Body of pancreas (tissue), 4 donors: Measurements from ENCODE around the gene GATA3. TPM values are rescaled to one million over a fixed set of nuclear protein-coding genes. Genes with fewer than 3 reads are reported as not detected.

Source experiments
- ATAC-seq: fragments of 150-250 bp; one replicate; pipeline ENCODE4 v1.9.1; 2016
- DNase-seq, 4 donors: peaks; one replicate each; pipeline ENCODE4 v3.0.0-alpha.2; 2019
- H3K27ac ChIP-seq, 4 donors: fragments of 200-600 bp; sonication (generic); 1 replicate in 3 of 4; 2 replicates in 1 of 4; pipeline versions ENCODE4 v1.5.1 to v1.6.1; 2016 to 2019; ENCODE audit warnings: mild to moderate bottlenecking in 1 of 4, mixed read lengths in 1 of 4, moderate library complexity in 1 of 4
- H3K27me3 ChIP-seq, 2 donors: fragments of 200-600 bp; sonication (generic); one replicate each; pipeline ENCODE4 v1.6.0; 2016; ENCODE audit warnings: mild to moderate bottlenecking in 1 of 2
- H3K36me3 ChIP-seq, 2 donors: fragments of 200-600 bp; sonication (generic); replicated peaks in 1 of 2; 2 replicates each; pipeline ENCODE4 v1.5.1; 2016; ENCODE audit warnings: low read depth in 2 of 2; ENCODE audit not compliant: insufficient read depth in 1 of 2
- H3K4me1 ChIP-seq: fragments of 200-600 bp; sonication (generic); one replicate; pipeline ENCODE4 v1.6.0; 2016
- H3K4me3 ChIP-seq, 2 donors: fragments of 200-600 bp; sonication (generic); 1 replicate in 1 of 2; 2 replicates in 1 of 2; pipeline ENCODE4 v1.5.1; 2016 to 2019
- H3K9me3 ChIP-seq, 3 donors: fragments of 200-600 bp; sonication (generic); 1 replicate in 2 of 3; 2 replicates in 1 of 3; pipeline ENCODE4 v1.5.1; 2016
- POLR2A ChIP-seq, 3 donors: fragments of 450-650 bp; IDR thresholded peaks; one replicate each; pipeline ENCODE4 v1.6.1; 2016; ENCODE audit warnings: antibody characterized with exemption in 3 of 3, mild to moderate bottlenecking in 2 of 3
- WGBS, 2 donors: methylation state at CpG; one replicate each; pipeline ENCODE4 v1.1.5; 2017; 5-methylcytosine and 5-hydroxymethylcytosine counted together
- intact Hi-C: fragments of 100-400 bp; cut with DNase I; formaldehyde crosslinking; loops from one replicate; pipeline ENCODE4 v1.15.1; 2023
- total RNA-seq, 2 donors: library from RNA; depleted of rRNA; stranded (reverse); fragments of >200 nt; gene quantifications; one replicate each; pipeline ENCODE4 v1.1.0, GENCODE V29; 2016
- TF ChIP-seq, protein P1 (sequence below), 7 experiments: fragments of 450-650 bp in 4 of 7; fragments of 200-600 bp in 3 of 7; sonication (generic) in 3 of 7; IDR thresholded peaks; one replicate each; pipeline ENCODE4 v1.5.1; 2016 to 2019; ENCODE audit warnings: antibody characterized with exemption in 7 of 7

The GATA3 gene
- total RNA-seq, 2 donors from 2014 or later: 0.26 to 0.66 TPM

DNA sequence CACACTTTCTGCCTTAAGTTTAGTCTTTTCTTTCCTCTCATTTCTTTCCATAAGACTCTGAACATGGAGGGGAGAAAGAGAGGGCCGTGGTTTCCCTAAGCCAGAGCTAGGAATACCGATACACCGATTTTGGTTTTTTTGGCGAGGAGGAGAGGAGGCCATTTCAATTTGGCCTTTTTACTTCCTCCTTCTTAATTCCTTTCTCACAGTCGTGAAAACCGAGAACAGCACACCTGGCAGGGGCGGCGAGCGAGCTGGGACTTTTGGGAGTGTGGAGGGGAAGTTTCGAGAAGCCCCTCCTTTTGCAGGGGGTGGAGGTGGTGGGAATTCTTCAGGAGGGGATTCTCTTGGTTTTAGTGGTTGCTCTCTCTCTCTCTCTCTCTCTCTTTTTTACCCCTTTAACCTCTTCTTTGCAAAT lies 6.2 kb downstream of the GATA3 start:
- Histone ChIP-seq H3K4me3 (no peak overlapping the region), H3K4me1 (peaks cover 2% of the 10 kb centered on the region), H3K36me3 (no peaks in the 10 kb centered on the region), H3K9me3 (no peaks in the 10 kb centered on the region), H3K27me3 (peaks cover 0 to 20% of the 10 kb centered on the region in 2 donors), H3K27ac (no peak overlapping the region)
- ATAC-seq: no peak
- intact Hi-C loops: no loop called here
- 32 to 50% methylated on average over 10 of the region's 10 CpGs for WGBS, 2 donors
- no peak for DNase-seq
- TF ChIP-seq, protein P1, sequence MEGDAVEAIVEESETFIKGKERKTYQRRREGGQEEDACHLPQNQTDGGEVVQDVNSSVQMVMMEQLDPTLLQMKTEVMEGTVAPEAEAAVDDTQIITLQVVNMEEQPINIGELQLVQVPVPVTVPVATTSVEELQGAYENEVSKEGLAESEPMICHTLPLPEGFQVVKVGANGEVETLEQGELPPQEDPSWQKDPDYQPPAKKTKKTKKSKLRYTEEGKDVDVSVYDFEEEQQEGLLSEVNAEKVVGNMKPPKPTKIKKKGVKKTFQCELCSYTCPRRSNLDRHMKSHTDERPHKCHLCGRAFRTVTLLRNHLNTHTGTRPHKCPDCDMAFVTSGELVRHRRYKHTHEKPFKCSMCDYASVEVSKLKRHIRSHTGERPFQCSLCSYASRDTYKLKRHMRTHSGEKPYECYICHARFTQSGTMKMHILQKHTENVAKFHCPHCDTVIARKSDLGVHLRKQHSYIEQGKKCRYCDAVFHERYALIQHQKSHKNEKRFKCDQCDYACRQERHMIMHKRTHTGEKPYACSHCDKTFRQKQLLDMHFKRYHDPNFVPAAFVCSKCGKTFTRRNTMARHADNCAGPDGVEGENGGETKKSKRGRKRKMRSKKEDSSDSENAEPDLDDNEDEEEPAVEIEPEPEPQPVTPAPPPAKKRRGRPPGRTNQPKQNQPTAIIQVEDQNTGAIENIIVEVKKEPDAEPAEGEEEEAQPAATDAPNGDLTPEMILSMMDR (IDR thresholded peaks at IDR 0.05): no peak
- TF ChIP-seq POLR2A (IDR thresholded peaks at IDR 0.05): no peak

DNA sequence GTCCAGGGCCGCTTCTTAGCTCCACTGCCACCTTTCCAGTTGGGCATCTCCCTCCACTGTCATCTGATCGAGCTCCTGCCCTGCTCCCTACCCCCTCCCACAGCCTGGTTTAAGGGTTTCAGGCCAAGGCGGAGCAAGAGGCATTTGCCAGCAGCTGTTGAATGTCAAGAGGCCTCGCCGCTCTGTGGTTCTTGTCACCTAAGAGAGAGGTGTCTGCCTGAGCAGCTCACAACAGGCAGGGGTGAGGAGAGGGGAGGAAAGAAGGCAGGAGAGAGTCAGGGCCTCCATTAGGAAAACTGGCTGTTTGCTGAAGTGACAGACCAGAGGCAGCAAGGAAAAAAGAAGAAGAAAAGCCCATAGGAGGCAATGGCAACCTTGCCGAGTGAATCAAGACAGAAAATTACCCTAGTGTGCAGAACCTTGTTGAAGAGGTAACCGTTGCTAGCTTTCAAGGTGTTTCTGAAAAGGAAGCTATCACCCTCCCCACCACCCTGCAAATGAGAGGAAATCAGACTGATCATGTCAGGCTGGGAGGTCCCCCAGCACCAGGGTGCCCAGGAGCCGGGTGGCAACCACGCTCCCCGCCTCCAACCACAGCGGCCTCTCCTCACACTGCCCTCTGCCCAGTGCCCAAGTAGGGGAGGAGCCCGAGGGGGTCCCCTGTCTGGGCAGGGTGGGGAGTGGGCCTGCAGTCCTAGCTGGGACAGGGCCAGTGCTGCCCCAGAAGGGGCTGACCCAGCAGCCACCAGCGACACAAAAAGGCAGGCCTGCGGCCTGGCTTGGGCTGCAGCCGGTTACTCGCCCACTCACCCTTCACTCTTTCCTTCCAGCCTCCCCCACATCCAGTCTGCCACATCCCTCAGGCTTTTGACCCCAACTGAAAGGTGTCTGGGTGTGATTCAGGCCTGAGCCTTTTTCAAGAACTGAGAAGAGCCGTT lies 7.1 kb downstream of the GATA3 start:
- DNase-seq: no peak
- Histone ChIP-seq H3K36me3 (no peaks in the 10 kb centered on the region), H3K27ac (no peak overlapping the region), H3K27me3 (peaks cover 0 to 18% of the 10 kb centered on the region in 2 donors), H3K9me3 (no peaks in the 10 kb centered on the region), H3K4me3 (no peak overlapping the region), H3K4me1 (no peaks in the 10 kb centered on the region)
- intact Hi-C loops: no loop called here
- TF ChIP-seq POLR2A (IDR thresholded peaks at IDR 0.05): no peak
- TF ChIP-seq, protein P1 (IDR thresholded peaks at IDR 0.05): no peak
- no peak for ATAC-seq
- WGBS, 2 donors: 73 to 75% methylated on average over 7 to 17 of the region's 17 CpGs

DNA sequence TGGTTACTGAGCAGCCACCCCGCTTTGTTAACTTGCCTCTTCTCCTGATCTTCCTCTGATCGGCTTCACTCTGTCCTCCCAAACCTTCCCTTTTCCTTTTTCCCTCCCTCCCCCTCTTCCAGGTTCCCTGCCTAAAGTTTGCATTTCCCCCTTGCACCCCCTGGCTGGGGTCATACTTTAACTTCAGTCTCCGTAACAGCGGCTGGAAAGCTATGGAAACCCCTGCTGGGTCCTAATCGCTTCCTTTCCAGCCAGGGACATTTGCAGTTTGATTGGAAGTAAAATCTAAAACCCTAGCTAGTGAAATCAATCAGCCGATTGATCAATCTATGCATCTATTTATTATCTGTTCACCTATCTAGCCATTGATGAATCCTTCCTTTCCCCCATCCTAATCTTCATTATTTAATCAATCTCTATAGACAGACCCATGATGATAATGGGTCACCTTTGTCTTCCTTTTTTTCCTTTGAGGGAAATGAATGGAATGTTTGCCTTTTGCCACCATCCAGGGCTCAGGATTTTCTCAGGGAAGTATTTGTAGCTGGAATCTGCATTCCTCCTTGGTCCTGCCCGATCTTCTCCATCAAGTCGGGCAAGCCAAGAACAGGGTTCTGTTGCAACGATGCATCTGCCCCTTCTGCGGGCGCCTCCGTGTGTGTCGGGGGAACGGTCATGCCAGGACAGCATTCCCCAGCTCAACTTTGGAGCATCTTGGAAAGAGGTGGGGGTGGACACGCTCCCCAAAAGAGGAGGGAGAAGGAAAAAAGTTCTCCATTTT lies 8.8 kb downstream of the GATA3 start:
- TF ChIP-seq POLR2A (IDR thresholded peaks at IDR 0.05): no peak
- TF ChIP-seq, protein P1 (IDR thresholded peaks at IDR 0.05): no peak
- no peak for ATAC-seq
- no peaks in the 10 kb centered on the region for H3K36me3 ChIP-seq
- no peak overlapping the region for H3K4me3 ChIP-seq
- peaks cover 0 to 18% of the 10 kb centered on the region in 2 donors for H3K27me3 ChIP-seq
- intact Hi-C loops: no loop called here
- H3K9me3 ChIP-seq: no peaks in the 10 kb centered on the region
- 36 to 38% methylated on average over 15 of the region's 15 CpGs for WGBS, 2 donors
- H3K4me1 ChIP-seq: no peaks in the 10 kb centered on the region
- no peak for DNase-seq
- H3K27ac ChIP-seq: no peak overlapping the region

DNA sequence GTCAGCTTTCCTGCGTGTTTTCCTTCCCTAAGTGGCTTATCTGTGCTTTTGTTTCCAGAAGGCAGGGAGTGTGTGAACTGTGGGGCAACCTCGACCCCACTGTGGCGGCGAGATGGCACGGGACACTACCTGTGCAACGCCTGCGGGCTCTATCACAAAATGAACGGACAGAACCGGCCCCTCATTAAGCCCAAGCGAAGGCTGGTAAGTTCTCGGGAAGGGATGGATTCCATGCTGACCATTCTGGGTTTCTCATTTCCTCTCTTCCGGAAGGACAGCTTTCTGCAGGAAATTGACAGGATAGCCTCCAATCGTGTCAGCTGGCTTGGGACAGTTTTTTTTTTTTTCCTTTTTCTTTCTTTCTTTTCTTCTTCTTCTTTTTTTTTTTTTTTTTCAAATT lies 9.4 kb downstream of the GATA3 start:
- H3K27me3 ChIP-seq: peaks cover 0 to 18% of the 10 kb centered on the region in 2 donors
- H3K4me3 ChIP-seq: no peak overlapping the region
- no peak overlapping the region for H3K27ac ChIP-seq
- H3K36me3 ChIP-seq: no peaks in the 10 kb centered on the region
- no peaks in the 10 kb centered on the region for H3K9me3 ChIP-seq
- intact Hi-C loops: no loop called here
- ATAC-seq (no peak), DNase-seq (no peak)
- TF ChIP-seq, protein P1 (IDR thresholded peaks at IDR 0.05): no peak
- no peak for TF ChIP-seq POLR2A (IDR thresholded peaks at IDR 0.05)
- H3K4me1 ChIP-seq: no peaks in the 10 kb centered on the region
- 17 to 28% methylated on average over 13 of the region's 13 CpGs for WGBS, 2 donors
